GM12874 (cell line): Measurements from ENCODE around the gene PCYOX1L.

Experiments
- CTCF ChIP-seq: IDR thresholded peaks from 2 replicates; pipeline ENCODE4 v1.5.1; 2011; ENCODE audit warnings: low read depth, mild to moderate bottlenecking, control low read depth, low read length, moderate library complexity; ENCODE audit not compliant: insufficient read depth

Gene PCYOX1L

GRCh38 chr5:149400304-149400703 is 42.5 kb downstream of the PCYOX1L start:
- TF ChIP-seq CTCF: no peak

DNA sequence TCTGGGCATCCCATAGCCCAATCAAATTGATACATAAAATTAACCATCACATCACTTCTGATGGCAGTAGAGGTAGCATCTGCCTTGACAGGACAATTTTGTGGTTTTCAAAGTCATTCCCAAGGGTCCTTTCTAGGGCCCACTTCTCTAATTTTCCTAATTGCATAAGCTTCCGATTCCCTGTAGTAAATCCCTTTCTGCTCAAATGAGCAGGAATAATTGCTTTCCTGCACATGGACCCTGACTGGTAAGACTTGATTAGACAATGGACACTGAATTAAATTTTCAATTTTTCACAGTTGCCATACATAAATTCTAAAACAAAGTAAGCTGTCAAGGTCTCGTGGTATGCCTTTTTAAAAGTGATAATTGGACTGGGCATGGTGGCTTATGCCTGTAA is 43.2 kb downstream of the PCYOX1L start:
- no peak for TF ChIP-seq CTCF

DNA sequence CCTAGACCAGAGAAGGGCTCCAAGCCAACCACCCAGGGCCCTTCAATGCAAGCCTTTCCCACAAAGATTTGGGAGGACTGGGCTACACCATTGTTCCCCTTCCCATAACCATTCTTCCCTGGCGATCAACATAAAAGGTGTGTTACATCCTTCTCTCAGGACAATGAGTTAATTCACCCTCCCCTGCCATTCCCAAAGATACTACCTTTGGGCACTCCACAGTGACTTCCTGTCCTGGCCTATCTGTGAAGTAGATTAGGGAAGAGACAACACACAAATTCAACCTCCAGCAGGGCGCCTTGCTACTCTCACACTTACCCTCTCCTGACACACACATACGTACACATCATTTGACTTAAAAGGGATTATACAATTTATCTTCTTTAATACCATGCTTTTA is 44.4 kb downstream of the PCYOX1L start:
- TF ChIP-seq CTCF: no peak

DNA sequence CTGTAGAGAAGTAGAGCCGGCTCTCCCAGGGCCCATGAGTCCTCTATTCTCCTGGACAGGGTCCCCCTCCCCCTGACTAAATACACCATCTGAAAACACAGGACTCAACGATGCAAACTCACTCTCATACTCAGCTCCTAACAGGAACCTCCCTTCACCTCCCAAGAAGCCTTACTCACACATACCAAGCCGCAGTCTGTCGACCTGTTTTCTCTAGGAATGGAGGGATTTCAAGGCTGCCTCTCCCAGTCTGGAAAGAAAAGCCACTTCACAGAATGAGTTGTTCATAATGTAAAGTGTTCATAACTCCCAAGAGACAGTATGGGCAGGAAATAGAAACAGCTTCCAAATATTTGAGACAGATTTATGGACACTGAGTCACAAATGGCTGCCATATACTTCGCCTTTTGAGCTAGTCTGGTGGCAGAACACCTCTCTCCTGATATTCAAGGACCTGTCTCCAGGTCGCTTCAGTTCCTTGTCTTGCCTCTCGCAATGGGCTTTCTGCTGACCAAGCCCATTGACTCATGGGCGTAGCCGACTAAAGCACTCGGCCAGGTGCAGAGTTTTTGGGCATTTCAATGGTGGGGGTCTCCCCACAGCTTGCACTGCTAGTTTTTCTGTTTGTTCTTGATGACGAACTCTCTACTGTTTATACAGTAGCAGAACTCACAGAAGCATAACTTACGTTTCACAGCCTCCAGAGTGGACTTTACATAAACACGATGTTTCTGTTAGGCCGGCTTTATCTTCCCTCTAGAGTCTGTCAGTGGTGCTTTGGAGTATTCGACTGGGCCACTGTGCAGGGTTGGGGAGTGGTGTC is 46.3 kb downstream of the PCYOX1L start:
- TF ChIP-seq CTCF: no peak

GRCh38 chr5:149404746-149405549 is 47.1 kb downstream of the PCYOX1L start:
- TF ChIP-seq CTCF: no peak

DNA sequence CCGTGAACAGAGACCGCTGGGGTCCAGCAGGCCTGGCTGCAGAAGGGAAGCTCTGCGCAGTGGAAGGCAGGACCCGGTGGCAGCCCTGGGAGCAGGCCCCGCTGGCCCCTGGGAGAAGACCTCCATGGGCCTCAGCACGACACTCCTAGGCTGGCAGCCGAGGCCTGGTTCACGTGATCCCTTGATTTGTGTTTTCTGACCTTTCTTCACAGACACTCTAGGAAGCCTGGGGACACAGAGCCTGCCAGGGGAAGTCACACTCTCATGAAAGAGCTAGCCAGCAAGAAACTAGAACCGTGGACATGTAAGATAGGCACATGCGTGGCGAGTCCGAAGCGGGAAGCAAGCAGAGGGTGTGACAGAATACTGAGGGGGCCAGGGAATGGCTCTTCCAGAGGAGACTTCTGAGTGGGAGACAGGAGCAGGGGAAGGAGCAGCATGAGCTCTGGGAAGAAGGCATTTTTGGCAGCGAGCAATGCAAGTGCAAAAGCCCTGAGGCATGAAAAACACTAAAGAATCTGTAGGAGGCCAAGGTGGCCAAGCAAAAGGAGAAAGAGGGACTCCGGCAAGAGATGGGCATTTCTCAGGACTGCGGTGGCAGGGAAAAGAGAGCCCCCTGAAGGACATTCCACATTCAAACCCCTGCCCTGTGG is 47.8 kb downstream of the PCYOX1L start:
- TF ChIP-seq CTCF: no peak

DNA sequence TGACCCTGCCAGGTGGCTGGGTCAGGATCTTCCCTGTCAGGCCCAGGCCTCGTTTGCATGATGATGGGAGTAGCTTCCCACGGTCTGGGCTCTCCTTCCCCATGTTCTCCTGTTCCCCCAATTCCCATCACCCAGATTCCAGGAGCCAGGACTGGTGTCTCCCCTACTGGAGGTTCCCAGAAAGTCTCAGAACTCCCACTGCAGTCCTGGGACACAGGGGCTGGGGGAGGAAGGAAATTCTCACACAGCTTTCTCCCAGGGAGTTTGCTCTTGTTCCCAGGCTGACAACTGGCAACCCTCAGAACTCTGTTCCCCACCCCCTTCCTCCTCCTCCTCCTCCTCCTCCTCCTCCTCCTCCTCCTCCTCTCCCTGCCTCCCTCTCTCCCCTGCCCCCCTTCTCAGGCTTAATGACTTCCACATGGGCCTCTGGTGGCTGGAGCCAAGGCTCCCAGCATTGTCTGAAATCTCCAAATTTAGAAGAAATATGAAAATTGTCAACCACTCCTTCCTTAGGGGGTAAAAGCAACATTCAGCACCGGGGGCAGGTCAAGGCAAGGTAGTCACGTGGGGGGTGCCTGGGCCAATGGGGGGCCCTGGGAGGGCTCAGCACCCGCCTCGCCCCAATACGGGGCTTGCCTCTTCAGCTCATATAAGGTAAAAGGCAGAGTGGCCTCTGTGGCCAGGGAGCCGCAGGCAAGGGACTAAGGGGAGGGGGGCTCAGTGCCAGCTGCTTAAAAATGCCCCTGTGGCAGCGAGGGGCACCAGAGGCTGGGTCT is 48.5 kb downstream of the PCYOX1L start:
- no peak for TF ChIP-seq CTCF
